GM12801 (cell line): ENCODE data around the gene TNNT3.

ENCODE experiments used
- TF ChIP-seq, protein P1 (sequence below): IDR thresholded peaks from one replicate; pipeline ENCODE4 v1.5.1; 2011; ENCODE audit warnings: control low read depth; ENCODE audit not compliant: insufficient read length; ENCODE audit errors: extremely low read depth

Gene TNNT3

GRCh38 chr11:1949302-1949701, 29.8 kb downstream of the TNNT3 start:
- TF ChIP-seq, protein P1, sequence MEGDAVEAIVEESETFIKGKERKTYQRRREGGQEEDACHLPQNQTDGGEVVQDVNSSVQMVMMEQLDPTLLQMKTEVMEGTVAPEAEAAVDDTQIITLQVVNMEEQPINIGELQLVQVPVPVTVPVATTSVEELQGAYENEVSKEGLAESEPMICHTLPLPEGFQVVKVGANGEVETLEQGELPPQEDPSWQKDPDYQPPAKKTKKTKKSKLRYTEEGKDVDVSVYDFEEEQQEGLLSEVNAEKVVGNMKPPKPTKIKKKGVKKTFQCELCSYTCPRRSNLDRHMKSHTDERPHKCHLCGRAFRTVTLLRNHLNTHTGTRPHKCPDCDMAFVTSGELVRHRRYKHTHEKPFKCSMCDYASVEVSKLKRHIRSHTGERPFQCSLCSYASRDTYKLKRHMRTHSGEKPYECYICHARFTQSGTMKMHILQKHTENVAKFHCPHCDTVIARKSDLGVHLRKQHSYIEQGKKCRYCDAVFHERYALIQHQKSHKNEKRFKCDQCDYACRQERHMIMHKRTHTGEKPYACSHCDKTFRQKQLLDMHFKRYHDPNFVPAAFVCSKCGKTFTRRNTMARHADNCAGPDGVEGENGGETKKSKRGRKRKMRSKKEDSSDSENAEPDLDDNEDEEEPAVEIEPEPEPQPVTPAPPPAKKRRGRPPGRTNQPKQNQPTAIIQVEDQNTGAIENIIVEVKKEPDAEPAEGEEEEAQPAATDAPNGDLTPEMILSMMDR: no peak

- TF ChIP-seq, protein P1: no peak
These were observed 30.4 kb downstream of the TNNT3 start for GRCh38 chr11:1949922-1950321.

DNA sequence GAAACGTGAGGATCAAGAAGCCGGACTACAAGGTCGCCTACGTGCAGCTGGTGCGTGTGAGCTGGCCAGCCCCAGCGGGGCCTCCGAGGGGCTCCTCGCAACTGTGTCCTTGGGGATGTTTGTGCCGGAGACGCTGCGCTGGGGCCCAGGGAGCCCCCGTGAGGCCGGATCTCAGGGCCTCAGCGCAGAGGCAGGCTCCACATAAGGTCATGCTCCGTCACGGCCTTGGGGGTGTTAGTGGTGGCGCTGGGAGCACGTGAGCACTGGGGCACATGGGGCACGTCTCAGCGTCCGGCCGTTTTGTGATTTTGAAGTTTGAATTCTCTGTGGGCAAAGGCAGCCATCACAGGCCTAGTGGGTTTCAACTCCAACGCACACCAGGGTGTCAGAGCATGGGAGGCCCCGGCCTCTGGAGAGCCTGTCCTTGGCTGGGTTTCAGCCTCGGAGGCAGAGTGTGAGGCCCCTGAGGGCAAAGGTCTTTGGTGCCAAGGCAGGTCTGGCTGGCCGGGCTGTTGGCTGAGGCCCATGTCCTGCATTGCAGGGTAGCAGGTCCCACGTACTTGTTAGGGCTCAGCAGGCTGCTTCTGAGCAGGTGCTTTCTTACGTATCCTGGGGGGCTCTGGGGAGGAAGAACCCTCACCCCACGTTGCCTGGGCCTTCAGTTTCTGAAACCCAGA, 33.4 kb downstream of the TNNT3 start:
- TF ChIP-seq, protein P1: no peak

GRCh38 chr11:1953489-1954266, 34.2 kb downstream of the TNNT3 start:
- TF ChIP-seq, protein P1: no peak

- TF ChIP-seq, protein P1: no peak
These were observed 38.9 kb downstream of the TNNT3 start for GRCh38 chr11:1958367-1958766.

DNA sequence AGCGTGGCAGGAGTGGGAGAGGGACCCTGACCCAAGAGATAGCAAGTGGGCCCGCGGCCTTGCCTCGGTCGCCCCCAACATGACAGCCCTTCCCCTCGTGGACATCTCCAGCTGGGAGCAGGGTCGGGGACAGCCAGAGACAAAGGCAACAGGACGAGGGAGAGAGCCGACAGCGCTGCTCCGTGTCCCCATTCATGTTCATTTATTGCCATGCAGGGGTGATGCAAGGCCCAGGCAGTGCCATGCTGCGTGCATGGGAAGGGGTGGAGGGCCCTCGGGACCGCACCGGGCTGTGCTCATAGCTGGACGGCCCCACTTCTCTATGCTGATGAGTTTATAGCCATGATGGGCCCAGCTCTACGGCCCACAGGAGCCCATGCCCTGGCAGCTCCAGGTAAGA, 40.3 kb downstream of the TNNT3 start:
- TF ChIP-seq, protein P1: no peak

DNA sequence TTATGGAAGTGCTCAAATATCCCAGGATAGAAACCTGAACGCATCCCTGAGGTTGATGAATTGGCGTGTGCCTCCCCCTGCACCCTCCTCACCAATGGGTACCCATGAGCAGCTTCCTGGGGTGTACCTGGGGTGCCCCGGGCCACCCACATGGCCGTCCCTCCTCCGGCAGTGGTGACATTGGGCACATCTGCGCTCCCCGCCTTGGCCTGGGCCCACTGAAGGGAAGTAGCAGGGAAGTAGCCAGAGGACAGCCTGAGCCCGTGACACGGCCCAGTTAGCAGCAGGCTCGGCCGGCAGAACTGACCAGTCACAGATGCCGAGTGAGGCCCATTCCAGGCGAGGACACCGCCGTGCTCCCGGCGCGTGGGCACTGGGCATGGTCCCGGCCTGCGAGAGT, 44.4 kb downstream of the TNNT3 start:
- TF ChIP-seq, protein P1: no peak
